CMK (cell line): ENCODE measurements around the gene UNC5A.

ENCODE experiments used
- DNase-seq: peaks from one replicate; pipeline ENCODE4 v3.0.0-alpha.2; 2010; ENCODE audit warnings: low read depth

Gene UNC5A

DNA sequence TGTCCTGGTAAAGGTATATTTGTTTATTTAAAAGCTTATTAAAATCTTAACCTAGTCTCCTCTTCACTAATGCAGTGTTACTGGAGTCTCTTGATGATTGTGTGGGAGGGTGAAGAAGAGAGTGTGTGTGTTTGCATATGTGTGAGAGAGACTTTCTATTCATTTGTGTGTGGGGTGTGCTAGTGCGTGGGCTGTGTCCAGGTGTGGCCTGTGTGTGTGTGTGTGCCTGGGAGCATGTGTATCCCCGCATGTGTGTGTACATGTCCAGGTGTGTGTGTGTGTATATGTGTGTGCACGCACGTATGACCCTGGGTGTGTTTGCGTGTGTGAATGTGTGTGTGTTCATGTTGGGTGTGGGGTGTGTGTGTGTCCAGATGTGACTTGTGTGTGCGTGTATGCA, 10.3 kb upstream of the UNC5A start:
- no peak for DNase-seq

DNA sequence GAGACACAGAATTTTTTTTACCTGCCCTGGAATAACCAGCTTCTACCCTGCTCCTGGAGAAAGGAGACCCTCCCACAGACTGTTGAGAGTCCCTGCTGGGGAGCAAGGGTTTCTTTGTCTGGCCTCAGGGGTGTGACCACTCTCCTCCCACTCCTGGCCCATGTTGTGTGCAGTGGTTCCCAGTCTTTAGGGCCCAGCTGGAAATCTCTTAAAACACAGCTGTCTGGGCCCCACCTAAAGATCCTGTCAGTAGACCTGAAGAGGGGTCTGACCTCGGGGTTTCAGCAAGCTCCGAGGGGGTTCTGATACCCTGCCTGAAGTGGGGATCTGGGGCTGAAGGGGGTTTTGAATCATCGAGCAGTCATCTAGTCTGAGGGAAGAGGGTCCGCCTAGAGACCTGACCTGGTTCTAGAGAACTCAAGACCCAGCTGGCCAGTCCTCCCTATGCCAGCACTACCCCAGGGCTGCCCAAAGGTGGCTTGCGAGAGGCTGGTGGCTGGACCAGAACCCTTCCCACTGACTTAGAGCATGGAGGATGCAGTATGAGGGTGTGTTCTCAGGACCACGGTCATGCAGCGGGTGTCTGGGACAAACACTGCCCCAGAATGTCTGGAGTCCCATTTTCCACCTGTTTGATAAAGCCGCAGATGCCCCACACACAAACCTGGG, 8.1 kb upstream of the UNC5A start:
- DNase-seq, result no peak

DNA sequence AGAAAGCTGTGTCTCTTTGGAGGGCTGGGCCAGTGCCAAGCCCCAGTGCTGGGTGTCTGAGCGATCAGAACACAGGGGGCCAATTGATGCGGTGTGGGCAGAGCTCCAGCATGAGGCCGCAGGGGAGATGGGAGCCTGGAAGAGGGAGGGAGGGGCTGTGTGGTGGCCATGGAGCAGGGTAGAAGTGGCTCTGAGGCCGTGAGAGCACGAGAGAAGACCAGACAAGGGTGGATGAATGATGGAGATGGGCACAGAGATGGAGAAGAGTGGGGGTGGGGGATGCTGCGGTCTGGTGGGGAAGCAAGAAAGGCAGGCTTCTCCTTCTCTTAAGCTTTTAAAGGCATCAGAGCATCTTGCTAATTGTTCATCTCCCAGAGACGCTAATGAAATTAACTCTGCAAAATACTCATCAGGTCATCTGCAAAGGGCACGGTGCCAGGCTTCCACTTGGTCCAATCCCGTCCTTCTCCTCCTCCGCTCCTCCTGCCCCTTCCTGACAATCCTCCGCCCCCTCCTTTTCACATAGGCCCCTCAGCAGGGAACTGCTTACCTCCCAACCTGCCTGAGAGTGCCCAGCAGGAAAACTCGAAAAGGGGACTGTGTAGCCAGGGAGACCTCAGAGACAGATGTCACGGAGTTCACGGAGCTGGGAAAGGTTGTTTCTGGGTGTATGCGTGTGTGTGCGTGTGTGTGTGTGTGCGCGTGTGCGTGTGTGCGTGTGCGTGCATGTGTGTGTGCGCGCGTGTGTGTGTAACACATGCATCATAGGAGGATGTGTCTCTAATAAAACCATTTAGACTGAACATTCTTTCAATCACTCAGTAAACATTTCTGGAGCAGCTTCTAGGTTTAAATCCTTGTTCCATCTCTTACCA, 7.1 kb upstream of the UNC5A start:
- no peak for DNase-seq

DNA sequence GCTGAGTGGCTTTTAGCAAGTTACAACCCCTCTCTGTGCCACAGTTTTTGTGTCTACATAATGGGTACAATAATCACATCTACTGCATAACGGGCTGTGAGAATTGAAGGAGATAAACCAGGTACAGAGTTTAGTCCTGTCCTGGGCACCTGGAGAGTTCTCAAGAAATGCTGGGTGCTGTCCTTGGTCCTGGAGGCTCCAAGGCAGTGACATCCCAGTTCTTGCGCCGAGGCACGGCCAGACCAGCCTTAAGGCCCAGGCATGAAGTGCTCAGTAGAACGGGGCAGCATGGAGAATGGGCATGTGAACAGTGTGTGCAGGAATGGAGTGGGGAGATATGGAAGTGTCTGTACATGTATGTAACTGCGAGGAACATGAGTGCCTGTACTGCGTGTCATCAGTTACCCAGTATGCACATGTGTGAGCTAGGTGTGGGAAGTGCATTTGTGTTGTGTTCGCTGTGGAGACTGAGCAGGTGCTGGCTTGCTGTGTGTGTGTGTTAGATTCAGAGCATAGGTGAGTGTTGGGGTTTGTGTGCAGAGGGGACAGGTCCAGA, 6.3 kb upstream of the UNC5A start:
- DNase-seq, result no peak

DNA sequence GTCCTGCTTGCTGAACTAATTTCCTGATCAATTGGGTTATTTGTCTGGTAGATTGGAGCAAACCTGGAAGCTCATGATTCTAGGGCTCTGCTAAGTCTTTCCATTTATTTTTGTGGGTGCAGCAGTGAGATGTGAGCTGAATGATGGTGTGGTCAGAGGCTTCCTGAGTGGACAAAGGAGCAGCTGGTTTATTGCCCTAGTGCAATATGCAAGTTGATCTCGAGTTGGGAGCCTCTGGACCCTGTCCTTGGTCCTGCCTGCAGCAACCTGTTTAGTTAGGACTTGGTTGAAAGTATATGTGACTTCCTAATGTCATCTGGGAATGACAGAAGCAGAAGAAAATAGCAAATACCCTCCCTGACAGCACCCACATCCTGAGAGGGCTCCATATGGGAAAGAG, 4.2 kb upstream of the UNC5A start:
- no peak for DNase-seq

DNA sequence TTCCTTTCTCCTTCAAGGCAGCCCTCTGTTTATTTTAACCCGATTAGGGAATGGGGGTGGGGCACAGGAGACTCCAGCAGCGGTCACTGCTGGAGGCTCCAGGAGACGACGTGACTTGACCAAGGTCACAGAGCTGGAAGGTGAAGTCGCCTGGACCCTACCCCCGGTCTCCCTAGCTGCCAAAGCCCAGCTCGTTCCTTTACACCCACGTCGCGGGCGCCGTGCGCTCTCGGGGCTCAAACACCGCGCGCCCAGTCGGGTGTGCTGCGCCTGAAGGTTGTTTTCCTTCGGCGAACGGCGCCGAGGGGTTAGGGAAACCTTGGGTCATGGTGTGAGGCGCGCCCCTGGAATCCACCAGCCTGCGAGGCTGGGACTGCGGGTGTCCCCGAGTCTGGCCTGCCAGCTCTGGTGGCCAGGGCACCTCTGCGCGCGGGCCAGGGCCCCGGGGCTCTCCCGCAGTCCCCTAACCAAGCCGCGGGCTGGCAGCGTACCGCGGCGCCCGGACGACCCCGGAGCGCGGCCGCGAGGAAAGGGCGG, 747 bp upstream of the UNC5A start:
- no peak for DNase-seq

DNA sequence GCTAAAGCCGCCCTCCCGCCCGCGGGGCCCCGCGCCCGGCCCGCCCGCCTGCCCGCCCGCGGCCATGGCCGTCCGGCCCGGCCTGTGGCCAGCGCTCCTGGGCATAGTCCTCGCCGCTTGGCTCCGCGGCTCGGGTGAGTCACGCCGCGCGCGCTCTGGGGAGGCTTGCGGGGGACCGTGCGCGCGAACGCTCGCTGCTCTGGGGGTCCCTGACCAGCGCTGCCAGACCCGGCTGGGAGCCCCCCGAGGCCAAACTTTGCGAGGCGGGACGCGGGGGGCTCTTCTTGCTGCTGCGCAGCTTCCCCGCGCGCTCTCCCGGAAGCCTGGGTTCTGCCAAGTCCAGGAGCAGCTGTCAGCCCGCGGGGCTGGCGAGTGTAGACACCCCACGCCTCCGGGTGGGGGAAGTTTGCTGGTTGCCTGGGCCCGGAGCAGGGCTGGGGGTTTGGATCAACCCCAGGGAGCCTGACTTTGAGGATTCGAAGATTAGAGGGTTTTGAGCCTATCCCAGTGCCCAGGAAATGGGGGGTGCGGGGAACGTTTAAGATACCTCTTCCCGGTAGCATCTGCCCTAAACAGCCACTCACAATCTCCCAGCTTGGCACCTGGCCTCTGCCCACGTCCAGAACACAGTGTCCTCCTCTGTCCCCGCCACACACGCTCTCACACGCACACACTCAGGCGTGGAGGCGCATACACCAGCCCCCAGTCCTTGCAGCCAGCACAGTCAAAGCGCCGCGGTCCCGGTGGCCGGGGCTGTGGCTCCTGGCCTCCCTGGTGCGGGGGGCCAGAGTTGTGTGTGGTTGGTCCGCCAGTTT, 535 bp downstream of the UNC5A start:
- DNase-seq, result no peak

DNA sequence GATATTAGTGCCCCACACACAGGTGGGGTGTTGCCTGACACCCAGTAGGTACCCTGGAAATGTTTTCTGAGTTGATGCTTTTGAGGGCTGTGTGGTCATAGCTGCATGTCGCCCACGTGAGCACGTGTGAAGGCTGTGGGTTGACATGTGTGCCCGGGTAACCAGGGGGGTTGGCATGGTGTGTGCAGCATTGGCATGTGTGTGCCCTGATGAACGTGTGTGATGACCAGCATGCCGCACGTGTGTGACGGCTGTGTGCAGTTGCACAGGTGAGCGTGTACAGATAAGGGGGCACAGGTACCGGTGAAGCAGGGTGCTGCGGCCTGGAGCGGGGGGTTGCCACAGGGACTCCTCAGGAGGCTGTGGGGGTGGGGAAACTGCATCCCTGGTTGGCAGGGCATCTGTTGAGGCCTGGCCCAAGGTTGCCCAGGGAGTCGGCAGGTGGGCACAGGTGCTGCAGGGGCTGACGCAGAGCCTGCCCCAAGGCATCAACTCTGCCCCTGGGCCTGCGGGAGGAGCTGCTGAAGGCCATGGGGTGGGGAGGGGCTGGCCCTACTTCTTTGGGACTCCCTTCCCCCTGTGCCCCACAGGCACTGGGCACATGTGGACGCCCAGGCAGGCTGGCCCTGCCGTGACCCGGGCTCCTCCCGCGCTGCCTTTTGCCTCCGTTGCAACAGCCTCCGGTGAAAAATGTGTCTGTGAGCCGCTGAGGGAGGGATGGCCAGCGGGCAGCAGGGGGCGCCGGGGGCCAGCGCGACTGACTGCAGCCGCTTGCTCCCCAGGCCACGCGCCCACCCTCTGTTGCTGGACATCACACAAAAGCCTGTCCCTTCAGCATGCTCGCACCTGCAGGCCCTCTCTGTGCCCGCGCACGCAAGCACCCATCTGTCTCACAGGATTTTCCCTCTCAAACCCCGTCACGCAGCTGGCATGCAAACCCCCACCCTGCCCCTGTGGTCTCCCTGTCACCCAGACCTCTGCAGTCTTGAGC, 2.2 kb downstream of the UNC5A start:
- no peak for DNase-seq

DNA sequence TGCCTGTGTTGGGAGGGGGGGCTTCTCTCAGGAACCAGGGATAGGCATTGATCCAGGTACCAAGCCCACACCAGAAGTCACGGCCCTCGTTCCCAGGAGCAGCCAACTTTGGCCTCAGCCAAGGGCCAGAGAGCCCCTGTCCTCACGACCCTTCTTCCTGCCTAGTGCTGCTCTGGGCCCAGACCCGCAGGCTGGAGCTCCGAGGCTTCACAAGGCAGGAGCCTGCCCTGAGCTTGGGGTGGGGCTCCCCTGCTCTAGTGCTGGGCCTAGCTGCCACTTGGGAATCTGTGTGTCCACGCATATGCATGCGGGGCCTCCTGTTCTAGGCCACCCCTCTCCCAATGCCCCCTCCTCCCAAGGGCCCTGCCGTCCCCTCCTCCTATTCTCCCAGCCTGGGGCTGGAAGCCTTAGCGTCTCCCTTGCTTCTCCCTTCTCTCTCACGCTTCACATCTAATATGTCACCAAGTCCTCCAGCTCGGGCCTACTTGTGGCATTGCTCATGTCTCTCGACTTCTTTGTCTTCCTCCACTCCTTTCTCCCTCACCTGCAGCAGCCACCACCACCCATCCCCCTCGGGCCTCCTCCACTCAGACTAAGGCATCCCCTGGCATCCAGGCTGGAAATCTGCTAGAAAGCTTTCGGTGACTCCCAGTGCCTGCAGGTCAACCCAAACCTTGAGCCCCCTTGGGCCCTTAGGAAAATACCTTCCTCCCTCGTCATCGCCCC, 3.4 kb downstream of the UNC5A start:
- DNase-seq, result no peak

DNA sequence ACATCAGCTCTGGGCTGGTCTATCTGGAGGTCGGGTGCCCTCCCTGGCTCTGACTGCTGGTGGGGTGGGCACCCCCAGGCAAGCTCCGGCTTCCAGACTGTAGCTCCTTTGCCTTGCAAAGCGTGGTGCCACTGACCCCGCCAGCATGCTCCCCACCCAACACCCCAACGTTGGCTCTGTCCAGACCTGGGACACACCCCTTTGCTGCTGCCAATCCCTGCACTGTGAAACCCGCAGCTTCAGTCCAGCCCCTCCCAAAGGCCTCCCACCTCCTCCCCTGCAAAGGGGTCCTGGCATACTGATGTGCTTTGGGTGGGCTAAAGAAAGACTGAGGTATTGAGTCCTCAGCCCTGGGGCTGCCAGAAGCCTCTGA, 3.9 kb downstream of the UNC5A start:
- DNase-seq, result no peak

DNA sequence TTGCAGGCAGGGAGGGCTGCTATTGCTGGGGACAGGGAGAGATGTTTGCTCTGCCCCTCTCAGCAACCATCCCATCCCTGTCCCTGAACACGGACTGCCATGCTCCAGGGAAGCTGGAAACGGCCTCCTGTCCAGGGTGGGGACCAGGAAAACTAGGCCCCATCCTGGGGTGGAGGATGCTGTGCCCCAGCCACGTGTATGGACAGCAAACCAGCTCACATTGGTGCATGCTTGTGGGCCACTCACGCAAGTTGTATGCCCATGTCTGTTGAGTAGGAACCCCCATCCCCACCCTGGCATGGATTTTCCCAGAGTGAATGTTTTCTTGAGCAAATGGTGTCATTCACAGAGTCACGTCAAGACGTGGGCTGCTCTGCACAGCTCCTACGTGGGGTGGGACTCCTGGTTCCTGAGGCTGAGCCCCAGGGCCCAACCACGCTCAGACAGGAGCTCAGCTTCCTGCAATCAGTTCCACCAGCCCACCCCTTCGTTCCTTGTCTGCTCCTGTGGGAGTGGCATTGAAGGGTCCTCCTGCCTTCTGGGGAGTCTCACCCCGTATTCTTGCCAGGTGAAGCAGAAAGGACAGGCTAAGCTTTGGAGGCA, 4.6 kb downstream of the UNC5A start:
- DNase-seq, result no peak

DNA sequence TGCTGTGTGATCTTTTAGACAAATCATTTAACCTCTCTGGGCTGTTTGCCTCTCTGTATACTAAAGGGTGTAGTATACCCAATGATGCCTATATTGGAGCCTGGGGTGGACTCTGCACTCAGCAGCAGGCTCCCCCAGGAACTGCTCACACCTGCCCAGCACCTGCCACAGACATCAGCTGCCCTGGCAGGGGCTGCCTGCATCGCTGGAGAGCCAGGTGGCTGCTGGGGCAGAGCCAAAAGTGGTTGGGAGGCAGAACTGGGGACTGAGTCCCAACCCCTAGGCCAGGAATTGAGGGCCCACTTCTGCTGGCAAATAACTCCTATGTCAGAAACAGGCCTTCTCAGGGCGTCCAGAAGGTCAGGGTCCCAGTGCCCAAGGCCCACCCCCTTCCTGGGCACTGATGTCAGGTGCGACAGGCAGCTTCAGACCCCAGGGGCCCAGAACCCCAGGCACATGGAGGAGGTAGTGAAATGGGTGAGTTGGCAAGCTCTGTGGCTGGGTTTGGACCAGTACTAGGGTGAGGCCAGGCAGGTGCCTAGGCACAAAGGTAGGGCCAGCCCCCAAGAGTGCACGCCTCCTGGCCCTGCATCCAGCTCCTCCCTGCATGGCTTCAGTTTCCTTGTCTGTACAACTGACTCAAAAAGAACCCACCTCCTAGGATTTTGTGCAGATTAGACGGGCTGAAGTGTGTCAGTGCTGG, 5.8 kb downstream of the UNC5A start:
- DNase-seq, result no peak

DNA sequence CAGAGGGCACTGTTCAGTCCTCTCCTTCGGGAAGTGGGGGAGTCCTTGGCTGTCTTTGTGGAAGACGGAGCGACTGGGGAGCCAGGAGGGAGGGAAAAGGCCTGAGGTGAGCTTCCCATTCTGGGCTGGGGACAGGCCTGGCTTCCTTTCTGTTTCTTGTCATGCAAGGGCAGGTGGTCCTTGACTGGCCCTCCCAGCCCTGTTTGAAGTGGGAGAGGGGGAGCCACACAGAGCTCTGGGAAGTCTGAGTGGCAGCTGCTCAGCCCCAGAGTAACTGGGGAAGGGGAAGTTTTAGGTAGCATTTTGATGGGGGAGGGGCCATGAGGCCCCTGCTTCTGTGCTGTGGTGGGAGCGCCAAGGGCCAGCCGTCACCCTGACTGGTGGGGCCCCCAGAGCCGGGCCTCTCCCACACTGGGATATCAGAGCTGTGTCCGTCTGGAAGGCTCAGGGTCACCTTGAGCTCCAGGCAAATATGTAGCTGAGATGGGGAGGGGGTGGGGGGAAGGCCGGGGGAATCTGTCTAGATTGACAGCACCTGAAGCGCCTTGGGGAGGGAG, 6.5 kb downstream of the UNC5A start:
- DNase-seq, result no peak

DNA sequence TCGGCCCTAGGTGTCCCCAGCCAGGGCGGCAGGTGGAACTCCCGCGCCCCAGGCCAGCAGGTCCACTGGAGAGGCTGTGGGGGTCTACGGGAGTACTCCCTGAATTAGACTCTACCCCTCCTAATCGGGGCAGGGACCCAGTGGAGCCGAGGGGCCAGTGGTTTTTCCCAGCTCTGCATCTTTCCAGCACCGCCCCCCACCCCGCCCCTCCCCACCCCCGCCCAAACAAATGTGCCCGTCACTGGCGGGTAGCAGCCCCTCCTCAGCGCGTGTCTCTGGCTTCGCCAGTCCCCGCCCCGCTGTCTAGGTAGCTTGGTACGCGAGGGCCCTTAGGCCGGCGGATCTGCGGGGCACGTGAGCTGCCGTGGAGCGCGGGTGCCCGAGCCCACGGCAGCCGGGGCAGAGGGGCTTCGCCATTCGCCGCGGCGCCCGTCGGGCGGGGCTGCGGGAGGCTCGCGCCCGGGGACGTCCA, 7.0 kb downstream of the UNC5A start:
- no peak for DNase-seq

DNA sequence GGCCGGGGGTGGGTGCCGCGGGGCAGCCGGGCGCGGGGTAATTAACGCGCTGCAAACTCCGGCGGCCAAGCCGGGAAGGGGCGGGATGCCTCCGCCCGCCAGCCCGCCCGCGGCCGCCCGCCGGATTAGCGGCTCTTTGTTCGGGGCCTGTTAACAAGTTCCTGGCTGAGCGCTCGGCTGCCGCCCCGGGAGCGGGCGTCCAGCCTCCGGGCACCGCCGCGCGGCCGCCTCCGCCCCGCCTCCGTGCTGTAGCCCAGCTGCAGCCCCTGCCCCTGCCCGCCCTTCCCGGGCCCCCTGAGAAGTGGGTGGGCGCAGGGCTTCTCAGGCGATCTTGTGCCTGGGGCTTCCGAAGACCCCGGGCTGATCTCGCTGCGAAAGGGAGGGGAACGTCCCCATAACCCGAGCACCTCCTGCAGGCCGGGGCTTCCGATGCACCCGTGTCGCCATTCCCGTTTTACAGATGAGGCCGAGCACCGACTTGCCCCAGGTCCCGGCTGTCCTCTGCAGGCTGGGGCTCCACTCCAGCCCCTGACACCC, 7.5 kb downstream of the UNC5A start:
- no peak for DNase-seq

DNA sequence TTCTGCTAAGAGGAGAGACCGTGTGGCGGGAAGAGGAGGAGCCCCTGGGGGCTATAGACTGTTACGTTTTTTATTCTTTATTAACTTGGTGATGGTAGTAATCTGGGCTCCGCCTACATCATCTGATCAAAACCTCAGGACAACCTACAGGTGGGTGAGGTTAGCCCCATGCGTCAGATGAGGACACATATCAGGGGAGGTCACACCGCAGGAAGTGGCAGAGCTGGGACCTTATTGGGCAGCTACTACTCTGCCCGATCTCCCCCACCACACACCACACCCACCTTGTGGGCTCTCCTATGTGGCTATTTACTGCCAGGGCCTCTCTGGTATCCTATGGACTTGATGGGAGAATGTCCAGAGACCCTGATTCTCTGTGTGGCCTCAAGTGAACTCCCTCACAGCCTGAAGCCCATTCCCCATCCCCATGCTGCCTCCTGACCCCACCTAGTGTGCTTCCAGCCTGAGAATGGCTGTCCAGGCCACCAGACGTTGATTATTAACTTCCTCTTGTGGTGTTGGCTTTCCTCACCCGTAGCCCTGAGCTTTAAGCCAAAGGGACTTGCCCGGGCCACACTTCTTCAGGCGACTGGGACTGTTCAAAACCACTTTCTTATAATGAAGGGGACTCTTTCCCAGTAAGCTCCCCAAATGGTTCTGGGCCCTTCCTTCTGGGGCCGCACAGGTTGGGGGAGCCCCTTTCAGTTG, 8.2 kb downstream of the UNC5A start:
- no peak for DNase-seq

DNA sequence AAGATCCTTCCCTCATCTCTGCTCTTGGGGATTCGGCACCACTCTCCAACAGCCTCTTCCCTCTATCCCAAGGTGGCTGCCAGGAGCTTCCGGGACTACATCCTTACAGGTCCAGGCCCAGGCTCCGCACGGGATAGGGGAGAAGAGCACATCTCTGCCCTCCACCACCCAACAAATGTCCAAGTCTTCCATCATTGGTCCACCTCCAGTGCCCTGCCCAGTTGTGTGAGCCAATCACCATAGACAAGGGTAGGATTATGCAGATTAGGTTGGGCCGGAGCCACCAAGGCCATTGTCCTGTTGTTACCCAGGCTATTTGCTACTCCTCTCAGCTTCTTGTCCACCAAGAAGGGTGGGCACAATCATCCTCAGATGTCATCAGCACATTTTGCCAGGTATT, 9.1 kb downstream of the UNC5A start:
- no peak for DNase-seq

DNA sequence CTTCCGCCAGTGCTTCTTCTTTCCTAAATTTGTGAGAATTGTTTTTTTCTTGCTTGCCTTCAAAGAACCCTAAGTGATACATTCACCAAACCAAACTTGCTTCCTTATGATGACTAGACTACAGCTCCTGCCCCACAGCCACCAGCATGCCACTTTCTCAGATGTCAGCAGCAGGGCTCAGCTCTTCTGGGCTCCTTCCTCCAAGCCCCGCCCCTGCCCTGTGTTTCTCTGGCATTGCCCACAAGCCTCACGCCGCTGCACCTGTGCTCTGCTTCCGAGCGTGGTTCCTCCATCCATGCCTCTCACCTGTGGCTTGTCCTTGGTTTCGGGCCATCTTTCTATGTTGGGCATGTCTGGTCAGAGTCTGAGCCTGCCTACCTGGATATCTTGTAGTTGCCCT, 10.6 kb downstream of the UNC5A start:
- no peak for DNase-seq
